ENCODE measurements around the gene BRICD5.

The BRICD5 gene

GRCh38 chr16:2196981-2197511, 13.6 kb downstream of the BRICD5 start:
- DNase-seq: no peak

- no peak for DNase-seq
These were observed 14.3 kb downstream of the BRICD5 start, which contains the start of gene CASKIN1 for GRCh38 chr16:2196162-2196980. TSS of gene CASKIN1 (minus strand) at chr16:2196605. CDS start at chr16:2196432, 173 bp downstream.

- no peak for DNase-seq
These were observed 15.1 kb downstream of the BRICD5 start for GRCh38 chr16:2195322-2196161.

DNA sequence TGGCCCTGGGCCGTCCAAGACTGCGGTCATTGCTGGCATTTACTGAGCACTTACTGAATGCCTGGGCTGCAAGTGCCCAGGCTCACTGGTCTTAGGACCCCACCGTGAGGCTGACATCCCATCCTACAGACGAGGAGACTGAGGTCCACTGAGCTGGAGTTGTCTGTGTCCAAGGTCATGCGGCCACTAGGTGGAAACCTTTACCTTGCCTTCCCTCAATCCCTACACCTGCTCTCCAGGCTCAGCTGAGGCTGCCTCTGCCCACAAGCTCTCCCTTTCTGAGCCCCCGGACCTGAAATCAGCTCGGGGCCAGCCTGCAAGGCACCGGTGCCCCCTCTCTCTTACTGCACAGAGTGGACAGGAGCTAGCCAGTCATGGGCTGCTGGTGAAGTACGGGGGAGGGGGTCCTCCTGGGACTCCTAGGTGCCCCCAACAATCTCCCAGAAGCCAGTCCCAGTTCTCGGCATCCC, 15.8 kb downstream of the BRICD5 start:
- DNase-seq: peak; percentile 2

DNA sequence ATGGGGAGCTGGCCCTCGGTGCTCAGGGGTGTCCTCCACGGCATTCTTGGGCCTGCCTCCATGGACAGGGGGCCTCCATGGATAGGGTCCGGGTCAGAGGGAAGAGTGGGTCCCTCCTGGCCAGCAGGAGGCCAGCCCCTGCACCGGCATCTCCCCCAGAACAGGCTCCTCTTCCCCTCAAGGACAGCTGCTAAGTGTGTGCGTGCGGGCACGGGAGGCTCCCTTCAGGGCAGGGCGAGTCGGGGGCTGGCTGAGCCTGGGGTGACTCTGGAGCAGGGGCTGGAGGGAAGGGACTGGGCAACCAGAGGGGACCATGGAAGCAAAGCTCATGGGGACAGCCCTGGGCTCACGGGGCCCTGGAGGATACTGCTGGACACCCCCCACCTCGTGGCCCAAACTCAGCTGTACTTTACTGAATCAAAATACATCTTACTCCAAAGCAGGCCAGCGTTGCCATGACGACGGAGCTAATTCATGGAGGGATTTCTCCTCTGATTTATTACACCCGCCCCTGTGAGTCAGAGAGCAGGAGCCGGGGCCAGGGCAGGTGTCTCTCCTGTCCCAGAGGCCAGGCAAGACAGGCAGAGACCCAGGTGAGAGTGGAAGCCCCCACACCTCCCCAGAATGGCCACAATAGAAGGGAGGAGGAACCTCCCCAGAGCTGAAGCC, 16.4 kb downstream of the BRICD5 start:
- DNase-seq: no peak

GRCh38 chr16:2191446-2191706, 19.3 kb downstream of the BRICD5 start:
- no peak for DNase-seq

GRCh38 chr16:2190659-2191445, 19.8 kb downstream of the BRICD5 start:
- DNase-seq: no peak

GRCh38 chr16:2190002-2190658, 20.5 kb downstream of the BRICD5 start:
- DNase-seq: no peak

DNA sequence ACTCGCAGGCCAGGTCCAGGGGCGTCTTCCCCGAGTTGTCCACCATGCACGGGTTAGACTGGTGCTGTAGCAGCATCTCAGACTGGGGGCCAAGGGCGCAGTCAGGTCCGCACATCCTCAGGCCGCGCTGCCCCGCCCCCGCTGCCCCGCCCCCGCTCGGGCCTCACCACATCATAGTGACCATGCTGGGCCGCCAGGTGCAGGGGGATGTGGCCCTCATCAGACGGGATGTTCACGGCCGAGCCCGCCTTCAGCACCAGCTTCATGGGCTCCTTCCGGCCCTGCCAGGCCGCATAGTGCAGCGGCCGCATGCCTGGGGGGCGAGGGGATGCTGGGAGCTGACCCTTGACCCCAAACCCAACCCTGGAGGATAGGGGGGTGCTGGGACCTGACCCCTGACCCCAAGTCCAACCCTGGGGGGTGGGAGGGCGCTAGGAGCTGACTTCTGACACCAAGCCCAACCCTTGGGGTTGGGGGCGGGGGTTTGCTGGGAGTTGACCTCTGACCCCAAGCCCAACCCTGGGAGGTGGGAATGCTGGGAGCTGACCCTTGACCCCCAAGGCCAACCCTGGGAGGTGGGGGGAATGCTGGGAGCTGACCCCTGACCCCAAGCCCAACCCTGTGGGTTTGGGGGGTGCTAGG, 21.3 kb downstream of the BRICD5 start:
- no peak for DNase-seq

- no peak for DNase-seq
These were observed 22.3 kb downstream of the BRICD5 start for GRCh38 chr16:2188395-2188794.

DNA sequence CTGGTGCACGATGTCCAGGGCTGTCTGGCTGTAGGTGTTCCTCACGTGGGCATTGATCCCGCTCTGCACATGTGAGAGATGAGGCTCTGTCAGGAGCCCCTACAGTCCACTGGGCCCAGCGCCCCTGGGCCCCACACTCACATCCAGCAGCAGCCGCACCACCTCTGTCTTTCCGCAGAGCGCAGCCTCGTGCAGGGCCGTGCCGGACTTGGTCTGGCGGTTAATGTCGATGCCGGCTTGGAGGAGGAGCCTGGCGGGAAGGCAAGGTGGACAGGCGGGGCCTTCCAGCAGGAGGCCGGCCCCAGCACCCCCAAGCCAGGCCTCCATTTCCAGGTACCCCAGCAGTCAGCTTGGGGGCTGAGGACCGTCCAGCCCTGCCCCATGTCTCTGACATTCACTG, 23.5 kb downstream of the BRICD5 start:
- DNase-seq: no peak

DNA sequence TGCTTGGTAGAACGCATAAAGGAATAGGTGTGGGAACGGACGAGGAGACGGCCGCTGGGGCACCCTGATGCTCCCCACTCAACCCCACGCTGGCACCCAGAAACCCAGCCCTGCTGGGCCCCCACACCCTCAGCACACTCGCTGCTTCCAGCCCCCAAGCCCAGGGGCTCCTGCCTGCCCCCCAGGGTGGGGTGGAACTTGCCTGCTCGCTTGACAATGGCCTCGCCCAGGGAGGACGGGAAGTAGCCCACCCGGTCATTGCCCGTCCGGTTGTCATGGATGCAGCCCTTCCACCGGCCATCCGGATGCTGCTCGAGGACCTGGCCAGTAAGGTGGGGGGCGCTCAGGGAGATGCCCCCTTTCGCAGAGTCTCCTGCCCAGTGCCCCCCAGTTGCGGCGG, 24.2 kb downstream of the BRICD5 start:
- no peak for DNase-seq

DNA sequence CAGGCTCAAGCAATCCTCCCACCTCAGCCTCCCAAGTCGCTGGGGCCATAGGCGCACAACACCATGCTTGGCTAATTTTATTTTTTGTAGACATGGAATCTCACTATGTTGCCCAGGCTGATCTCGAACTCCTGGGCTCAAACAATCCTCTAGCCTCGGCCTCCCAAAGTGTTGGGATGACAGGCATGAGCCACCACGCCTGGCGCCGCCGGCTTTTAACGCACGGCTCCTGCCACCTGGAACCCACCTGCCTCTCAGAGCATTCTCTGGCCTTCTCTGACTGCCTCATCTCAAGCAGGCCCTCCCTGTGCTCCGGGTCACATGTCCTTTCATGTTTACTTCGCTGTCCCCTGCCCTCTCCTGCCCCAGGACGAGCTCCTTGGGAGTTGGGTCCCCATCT, 24.6 kb downstream of the BRICD5 start:
- DNase-seq: no peak

GRCh38 chr16:2184962-2185361, 25.7 kb downstream of the BRICD5 start:
- no peak for DNase-seq

- no peak for DNase-seq
These were observed 26.3 kb downstream of the BRICD5 start for GRCh38 chr16:2184346-2184745.

- DNase-seq: no peak
These were observed 27.0 kb downstream of the BRICD5 start for GRCh38 chr16:2183671-2184070.

GRCh38 chr16:2181952-2182351, 28.7 kb downstream of the BRICD5 start:
- no peak for DNase-seq

- no peak for DNase-seq
These were observed 29.4 kb downstream of the BRICD5 start for GRCh38 chr16:2180962-2181923.

DNA sequence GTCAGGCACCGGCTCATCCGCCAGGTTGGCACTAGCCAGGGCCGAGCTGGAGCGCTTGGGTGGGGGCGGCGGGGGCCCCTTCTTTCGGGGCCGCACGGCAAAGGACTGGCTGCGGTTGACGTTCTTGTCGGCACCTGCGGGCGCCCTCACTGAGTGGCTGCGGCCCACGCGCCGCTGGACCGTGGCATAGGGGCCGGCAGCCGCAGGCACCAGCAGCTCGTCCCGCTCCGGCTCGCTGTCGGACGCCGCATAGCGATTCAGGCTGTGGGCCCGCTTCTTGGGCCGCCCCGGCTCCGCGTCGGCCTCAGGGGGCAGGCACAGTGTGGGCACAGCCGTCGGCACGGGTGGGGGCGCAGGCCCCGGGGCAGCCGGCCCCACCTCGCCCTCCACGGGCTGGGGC, 30.2 kb downstream of the BRICD5 start:
- no peak for DNase-seq

DNA sequence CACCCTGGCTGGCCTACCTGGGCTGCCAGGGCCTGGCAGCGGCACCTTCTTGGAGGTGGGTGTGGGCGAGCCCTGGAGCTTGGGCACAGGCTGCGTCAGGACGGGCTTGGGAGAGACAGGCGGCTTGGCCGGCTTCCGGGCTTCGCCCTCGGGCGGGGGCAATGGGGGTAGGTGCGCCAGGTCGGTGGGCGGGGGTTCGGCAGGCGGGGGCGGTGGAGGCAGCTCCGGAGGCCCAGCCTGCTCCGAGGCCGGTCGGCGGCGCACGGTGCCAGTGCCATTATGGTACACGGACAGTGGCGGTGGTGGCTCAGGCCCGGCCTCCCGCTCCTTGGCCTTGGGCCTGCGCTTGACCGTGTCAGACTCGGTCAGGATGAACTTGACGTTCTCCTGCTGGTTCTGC, 31.1 kb downstream of the BRICD5 start:
- no peak for DNase-seq
